ENCODE data around the gene GPC5. TPM values are rescaled to one million over a fixed set of nuclear protein-coding genes. Genes with fewer than 3 reads are reported as not detected.

GPC5 gene
- total and polyA plus RNA-seq, 9 of the 15 experiments (the other 6 are each of a cell fraction or from before 2014, with no cell fraction given): 0.18 to 0.27 TPM; not detected in 7

GRCh38 chr13:91464336-91464735 is 65.9 kb downstream of the GPC5 start:
- no peak for DNase-seq (ENCODE audit: extremely low read depth in 1 of 4, low spot score in 3 of 4)
- intact Hi-C loops (cut with micrococcal nuclease): no loop called here
- FAIRE-seq: no peak
- H4K20me1 ChIP-seq (replicated peaks; ENCODE audit: control insufficient read depth, insufficient read depth, low read length): no peaks in the 10 kb centered on the region
- in situ Hi-C loops (cut with MboI): no loop called here
- under 1% methylated on average over 5 of the region's 5 CpGs for WGBS (ENCODE audit: insufficient coverage, low coverage, missing lambda C conversion rate)
- H3K27ac ChIP-seq (ENCODE audit: extremely low read depth, low read depth, low read length): no peak overlapping the region
- no peak overlapping the region for H3K4me3 ChIP-seq
- H3K36me3 ChIP-seq (ENCODE audit: control insufficient read depth, insufficient read depth, low read length): no peaks in the 10 kb centered on the region
- H2AFZ ChIP-seq (ENCODE audit: low read depth, low read length): no peak overlapping the region
- H3K9ac ChIP-seq (ENCODE audit: insufficient read depth in 1 of 2, low read depth in 2 of 2, low read length in 2 of 2): no peak overlapping the region
- H3K79me2 ChIP-seq (ENCODE audit: control insufficient read depth, insufficient read depth, low read length): no peaks in the 10 kb centered on the region
- peak; percentile 66 for TF ChIP-seq NFE2 (IDR thresholded peaks at IDR 0.05; ENCODE audit: low read depth)
- no peak for TF ChIP-seq TRIM25 (IDR thresholded peaks at IDR 0.05; ENCODE audit: borderline replicate concordance)
- TF ChIP-seq MAFK (IDR thresholded peaks at IDR 0.05; ENCODE audit: low read length): peak; percentile 77
- 0 out of 2 replicates have a peak, but pooled peaks have one; percentile 4 for TF ChIP-seq EGR1 (conservative IDR thresholded peaks at IDR 0.05)
- peak; percentile 95 for TF ChIP-seq MAFG (tag; conservative IDR thresholded peaks at IDR 0.05)
- no peak for TF ChIP-seq LARP7 (IDR thresholded peaks at IDR 0.05)
- TF ChIP-seq ZNF316 (IDR thresholded peaks at IDR 0.05): peak; percentile 94
- TF ChIP-seq ZNF589 (CRISPR knock-in tag; IDR thresholded peaks at IDR 0.05; ENCODE audit: low read depth): no peak
- TF ChIP-seq CGGBP1 (CRISPR knock-in tag; IDR thresholded peaks at IDR 0.05): no peak
- 0 out of 2 replicates have a peak, but pooled peaks have one; percentile 32 for TF ChIP-seq GATAD2A (IDR thresholded peaks at IDR 0.05)
- TF ChIP-seq GTF2E2 (tag; IDR thresholded peaks at IDR 0.05): no peak
- TF ChIP-seq MCM7 (IDR thresholded peaks at IDR 0.05): 0 out of 4 replicates have a peak, but pooled peaks of 1 of the 2 experiments have one; percentile 18
- peak; percentile 87 for TF ChIP-seq NFE2L1 (tag; IDR thresholded peaks at IDR 0.05; ENCODE audit: borderline replicate concordance, low read depth)
- TF ChIP-seq MAFF (IDR thresholded peaks at IDR 0.05; ENCODE audit: low read length): peak; percentile 78
- no peak for TF ChIP-seq NUFIP1 (IDR thresholded peaks at IDR 0.05; ENCODE audit: partially characterized antibody)
- peak; percentile 71 for TF ChIP-seq C11orf30 (IDR thresholded peaks at IDR 0.05; ENCODE audit: low read depth)
- no peak for ATAC-seq
- ChIA-PET CTCF (ENCODE audit: low intra/inter-chr PET ratio) (no interaction called here), POLR2A (interaction anchor here (0.7 to 1.3 kb wide), 2 partner anchors 66 to 322 kb away, joined by 3 read pairs; partner anchors contain the start of gene GPC5)
- H3K9me3 ChIP-seq (replicated peaks; ENCODE audit: control insufficient read depth, insufficient read depth, low read depth, low read length): no peaks in the 10 kb centered on the region
- no peaks in the 10 kb centered on the region for H3K9me1 ChIP-seq (ENCODE audit: control insufficient read depth, insufficient read depth, low read length)
- H3K27me3 ChIP-seq (ENCODE audit: control insufficient read depth in 2 of 2, insufficient read depth in 2 of 2, low read length in 2 of 2): no peaks in the 10 kb centered on the region
- BruUV-seq (replicated peaks): no TSS peak
- no peaks in the 10 kb centered on the region for H3K4me1 ChIP-seq (replicated peaks in 1 of 2; ENCODE audit: control insufficient read depth in 2 of 2, insufficient read depth in 2 of 2, low read length in 2 of 2)
- no peak overlapping the region for H3K4me2 ChIP-seq (ENCODE audit: insufficient read depth, low read length)
